NCI-H1105 treated with DMSO at 0.1 percent for 48 hours (cell line): Measurements from ENCODE around the gene PHACTR2.

Experiments
- DNase-seq: peaks from one replicate; lab custom pipeline; 2025; lab: John Stamatoyannopoulos, UW

The PHACTR2 gene

DNA sequence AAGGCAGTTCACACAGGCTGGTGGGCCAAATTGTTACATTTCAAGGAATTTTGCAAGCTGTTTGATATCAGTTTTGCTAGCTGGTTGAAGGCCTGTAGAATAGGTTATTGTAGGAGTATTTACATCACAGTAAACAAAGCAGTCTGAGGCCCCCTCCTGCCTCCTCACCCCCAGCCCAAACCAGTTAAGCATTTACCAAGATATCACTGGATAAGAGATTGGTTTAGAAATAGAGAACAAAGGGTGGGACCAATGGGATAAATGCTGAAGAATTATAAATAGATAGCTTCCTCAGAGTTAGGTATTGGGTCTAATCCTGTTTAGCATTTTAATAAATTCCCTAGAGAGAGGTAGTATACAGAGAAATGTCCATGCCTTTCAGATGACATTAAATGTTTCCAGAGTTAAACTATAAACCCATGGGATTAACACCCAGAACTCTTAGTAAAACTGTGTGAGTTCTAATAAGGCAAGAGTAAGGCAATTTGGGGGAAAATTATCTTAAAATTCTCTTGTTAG, 2.3 kb upstream of the PHACTR2 start:
- no peak for DNase-seq

DNA sequence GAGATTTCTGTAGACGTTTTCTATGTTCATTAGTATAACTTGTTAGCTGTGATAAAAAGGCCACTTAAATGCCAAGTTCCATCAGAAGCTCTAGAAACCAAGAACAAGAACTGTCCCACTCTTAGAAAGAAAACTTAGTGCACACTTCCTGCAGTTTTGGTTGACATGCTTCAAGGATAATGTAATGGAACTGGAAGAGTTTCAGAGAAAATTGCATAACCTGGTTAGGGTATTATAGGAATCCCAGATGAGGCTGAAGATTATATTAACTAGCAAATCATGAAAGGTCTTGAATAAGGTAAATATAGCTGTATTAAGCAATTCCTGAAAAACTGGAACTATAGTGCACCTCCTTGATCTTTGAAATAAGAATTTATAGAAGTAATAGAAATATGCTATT, 1.8 kb upstream of the PHACTR2 start:
- DNase-seq = no peak

GRCh38 chr6:143676437-143677045, 1.2 kb upstream of the PHACTR2 start:
- DNase-seq = no peak

DNA sequence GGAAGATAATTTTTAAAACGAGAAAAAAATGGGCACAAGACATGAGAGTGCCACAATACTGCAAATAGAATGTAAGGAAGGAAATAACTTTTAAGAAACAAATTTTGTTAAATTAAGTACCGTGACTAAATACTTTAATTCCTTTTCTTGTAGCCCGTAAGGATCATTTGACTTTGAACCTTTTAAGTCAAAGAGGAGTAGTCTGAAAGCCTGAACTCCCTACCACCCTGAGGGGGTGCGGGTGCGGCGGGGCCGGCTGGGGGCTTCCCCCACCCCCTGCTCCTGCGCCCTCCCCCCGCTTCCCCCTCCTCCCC, 231 bp upstream of the PHACTR2 start:
- no peak for DNase-seq

DNA sequence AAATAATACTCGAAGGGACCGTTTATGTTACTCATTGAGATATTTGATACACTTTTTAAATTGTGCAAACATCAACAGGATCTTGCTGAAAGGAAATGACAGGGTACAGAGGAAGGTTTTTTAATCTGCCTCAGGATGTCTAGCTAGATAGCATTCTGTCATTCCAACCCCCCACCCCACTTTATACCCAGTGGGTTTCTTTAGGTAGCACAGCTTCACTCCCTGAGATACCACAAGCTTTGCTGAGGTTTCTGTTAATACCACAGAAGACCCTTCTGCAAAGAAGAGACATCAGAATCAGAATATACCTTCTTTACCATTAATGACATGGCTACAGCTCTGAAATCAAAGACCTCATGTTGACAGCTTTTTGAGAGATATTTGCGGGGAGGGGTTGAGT, 1.3 kb downstream of the PHACTR2 start:
- no peak for DNase-seq

DNA sequence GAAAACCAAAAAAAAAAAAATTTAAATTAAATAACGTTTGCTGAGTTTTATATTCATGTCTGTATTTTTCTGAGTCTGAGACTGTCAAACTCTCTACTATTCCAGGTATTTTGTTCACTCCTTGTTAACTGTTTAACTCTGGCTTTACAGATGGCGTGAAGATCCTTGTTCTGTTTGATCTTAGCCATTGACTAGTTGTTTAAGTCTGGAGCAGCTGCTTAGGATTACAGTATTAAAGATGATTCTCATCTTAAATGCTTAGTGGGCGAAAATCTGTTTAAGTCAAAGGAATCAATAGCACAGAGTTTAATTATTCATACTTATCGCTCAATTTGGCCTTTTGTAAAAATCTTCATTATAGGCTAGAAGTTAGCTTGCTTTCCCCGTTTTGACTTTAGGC, 2.4 kb downstream of the PHACTR2 start:
- no peak for DNase-seq

- DNase-seq = no peak
These were observed 5.0 kb downstream of the PHACTR2 start for GRCh38 chr6:143682805-143683204.

- no peak for DNase-seq
These were observed 6.7 kb downstream of the PHACTR2 start for GRCh38 chr6:143684486-143684885.

DNA sequence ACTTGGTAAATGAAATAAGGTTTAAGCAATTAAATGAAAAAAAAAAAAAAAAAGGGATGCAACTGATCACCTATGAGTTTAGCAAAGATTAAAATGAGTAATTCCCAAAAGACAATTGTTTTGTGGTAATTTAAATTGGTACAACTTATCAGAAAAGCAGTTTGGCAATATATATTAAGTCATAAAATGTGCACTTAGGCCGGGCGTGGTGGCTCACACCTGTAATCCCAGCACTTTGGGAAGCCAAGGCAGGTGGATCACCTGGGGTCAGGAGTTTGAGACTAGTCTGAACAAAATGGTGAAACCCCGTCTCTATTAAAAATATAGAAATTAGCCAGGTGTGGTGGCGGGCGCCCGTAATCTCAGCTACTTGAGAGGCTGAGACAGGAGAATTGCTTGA, 7.9 kb downstream of the PHACTR2 start:
- DNase-seq = no peak

GRCh38 chr6:143687591-143687990, 9.8 kb downstream of the PHACTR2 start:
- DNase-seq = no peak

- DNase-seq = no peak
These were observed 10.9 kb downstream of the PHACTR2 start for GRCh38 chr6:143688681-143689080.

GRCh38 chr6:143689852-143690251, 12.1 kb downstream of the PHACTR2 start:
- DNase-seq = no peak

DNA sequence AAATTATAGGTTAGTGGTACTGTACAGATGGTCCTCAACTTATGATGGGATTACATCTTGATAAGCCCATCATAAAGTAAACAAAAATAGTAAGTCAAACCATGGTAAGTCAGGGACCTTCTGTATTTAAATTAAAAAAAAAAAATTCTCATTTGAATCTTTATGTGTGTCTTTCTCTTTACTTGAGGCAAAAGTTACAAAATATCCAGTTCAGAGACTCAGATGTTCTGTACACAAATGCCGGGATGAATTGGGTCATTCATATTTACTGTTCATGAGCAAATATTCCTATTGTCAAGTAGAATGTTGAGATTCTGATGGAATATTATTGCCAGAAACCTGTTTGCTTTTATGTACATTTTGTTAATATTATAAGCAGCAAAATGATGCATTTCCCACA, 13.4 kb downstream of the PHACTR2 start:
- no peak for DNase-seq

DNA sequence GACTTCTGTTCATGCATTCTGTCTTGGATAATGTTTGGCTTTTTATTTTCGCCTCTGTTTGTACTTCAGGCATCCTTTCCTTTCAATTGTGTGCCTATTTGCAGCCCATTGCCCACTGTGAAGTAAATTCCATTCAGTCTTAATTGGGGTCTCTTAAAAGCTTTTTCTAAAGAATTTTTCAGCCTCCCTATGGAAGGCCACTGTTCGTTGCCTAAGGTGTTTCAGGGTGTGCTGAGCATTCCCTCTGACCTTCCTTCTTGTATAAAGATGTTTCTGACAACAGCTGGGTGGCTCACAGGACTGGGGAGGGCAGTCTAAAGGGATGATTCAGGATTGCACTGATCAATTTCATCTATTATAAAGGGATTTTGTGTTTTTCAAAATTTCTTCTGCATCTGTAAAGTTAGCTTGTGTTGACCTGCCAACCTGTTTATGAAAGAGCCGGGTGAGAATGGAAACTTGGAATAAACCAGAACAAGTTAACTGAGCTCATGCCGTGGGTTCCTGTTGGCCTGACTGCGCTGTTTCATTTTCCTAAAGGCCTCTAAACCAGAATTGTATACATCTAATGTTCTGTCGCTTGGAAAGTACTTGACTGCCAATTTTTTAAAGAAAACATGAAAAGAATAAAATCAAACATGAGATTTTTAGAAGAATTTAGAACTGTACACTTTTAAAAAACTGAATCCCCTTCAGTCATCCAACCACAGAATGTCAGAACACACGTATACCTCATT, 14.3 kb downstream of the PHACTR2 start:
- no peak for DNase-seq

GRCh38 chr6:143692696-143693095, 14.9 kb downstream of the PHACTR2 start:
- DNase-seq = no peak

DNA sequence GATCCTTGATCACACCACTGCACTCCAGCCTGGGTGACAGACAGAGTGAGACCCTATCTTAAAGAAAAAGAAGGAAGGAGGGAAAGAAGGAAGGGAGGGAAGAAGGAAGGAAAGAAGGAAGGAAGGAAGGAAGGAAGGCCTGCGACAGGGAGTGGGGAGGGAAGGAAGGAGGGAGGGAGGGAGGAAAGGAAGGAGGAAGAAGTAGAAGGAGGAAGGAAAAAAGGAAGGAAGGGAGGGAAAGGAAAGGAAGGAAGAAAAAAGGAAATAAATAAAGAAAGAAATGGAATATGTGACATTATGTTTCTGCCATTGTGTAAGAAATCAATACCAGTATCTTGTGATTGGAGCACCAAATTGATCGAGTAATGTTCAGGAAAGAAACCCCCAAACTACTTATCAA, 16.2 kb downstream of the PHACTR2 start:
- no peak for DNase-seq

- DNase-seq = no peak
These were observed 16.8 kb downstream of the PHACTR2 start for GRCh38 chr6:143694560-143694959.

GRCh38 chr6:143695130-143695968, 17.6 kb downstream of the PHACTR2 start:
- no peak for DNase-seq

GRCh38 chr6:143695969-143696663, 18.4 kb downstream of the PHACTR2 start:
- DNase-seq = no peak

- no peak for DNase-seq
These were observed 18.9 kb downstream of the PHACTR2 start for GRCh38 chr6:143696664-143697000.

DNA sequence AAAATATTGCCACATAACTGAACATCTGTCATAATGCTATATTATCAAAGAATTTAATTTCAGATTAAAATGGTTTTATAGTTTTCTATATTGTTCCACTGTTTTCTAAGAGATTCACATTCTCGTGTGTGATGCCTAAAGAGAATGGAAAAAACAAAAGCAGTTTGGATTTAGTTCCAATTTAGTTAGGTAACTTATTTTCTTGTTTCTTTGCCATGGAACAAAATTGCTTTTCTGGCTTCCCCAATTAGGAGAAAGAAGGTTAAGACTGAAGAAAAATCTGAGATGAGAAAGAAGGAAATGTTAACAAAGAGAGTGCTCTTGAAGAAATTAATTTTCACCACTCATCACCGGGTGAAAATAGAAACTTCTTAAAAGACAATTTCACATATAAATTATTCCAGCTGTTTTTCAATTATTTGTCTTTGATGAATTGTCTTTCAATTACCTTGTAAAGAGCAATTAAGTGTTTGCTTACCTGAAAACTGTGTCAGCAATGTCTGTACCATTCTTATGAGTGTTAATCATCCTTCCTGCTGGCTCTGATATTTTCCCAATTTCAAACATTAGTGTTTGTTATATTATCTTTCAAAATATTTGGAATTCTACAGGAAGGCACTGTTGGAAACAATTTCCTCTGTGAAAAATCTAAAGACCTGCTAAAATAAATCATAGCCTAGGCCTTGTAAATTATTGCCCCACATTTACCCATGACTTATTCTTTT, 19.5 kb downstream of the PHACTR2 start:
- no peak for DNase-seq

DNA sequence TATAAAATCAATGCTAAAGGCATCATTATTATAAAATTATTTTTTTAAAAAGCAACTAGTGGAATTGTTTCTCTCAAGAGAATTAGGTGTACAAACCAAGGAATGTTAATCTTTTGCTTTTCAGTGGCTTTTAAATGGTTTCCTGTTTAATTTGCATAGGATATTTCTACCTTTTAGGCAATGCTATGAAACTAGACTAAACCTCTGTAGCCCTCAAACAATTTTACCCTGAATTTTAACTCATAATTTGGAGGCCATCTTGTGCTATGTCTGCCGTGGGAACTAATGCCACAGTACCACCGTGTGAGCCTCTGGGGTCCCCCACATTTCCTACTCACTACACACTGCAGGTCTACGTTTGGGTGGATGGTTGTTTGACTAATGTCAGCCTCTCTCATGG, 20.6 kb downstream of the PHACTR2 start:
- DNase-seq = no peak
